Measurements from ENCODE around the gene PDCD10.

Gene PDCD10

GRCh38 chr3:167700046-167700445 is 34.6 kb downstream of the PDCD10 start:
- no peak for DNase-seq (ENCODE audit: low read depth)
- no peak overlapping the region for H3K4me3 ChIP-seq (ENCODE audit: low read depth, low read length)

GRCh38 chr3:167694121-167694520 is 40.6 kb downstream of the PDCD10 start:
- DNase-seq (ENCODE audit: low read depth) = no peak

GRCh38 chr3:167691366-167691765 is 43.3 kb downstream of the PDCD10 start:
- no peak for DNase-seq (ENCODE audit: low read depth)
- H3K4me3 ChIP-seq (ENCODE audit: low read depth, low read length) = no peak overlapping the region

More at GRCh38 chr3:167694121-167694520, 40.6 kb downstream of the PDCD10 start:
- H3K4me3 ChIP-seq (ENCODE audit: low read depth, low read length) = no peak overlapping the region

GRCh38 chr3:167684388-167684993 is 50.2 kb downstream of the PDCD10 start:
- no peak for DNase-seq (ENCODE audit: low read depth)
- H3K4me3 ChIP-seq (ENCODE audit: low read depth, low read length) = no peak overlapping the region

- DNase-seq (ENCODE audit: low read depth) = no peak
- H3K4me3 ChIP-seq (ENCODE audit: low read depth, low read length) = no peak overlapping the region
Observed at GRCh38 chr3:167679526-167679925, 55.2 kb downstream of the PDCD10 start.

GRCh38 chr3:167675848-167676247 is 58.8 kb downstream of the PDCD10 start:
- H3K4me3 ChIP-seq (ENCODE audit: low read depth, low read length) = no peak overlapping the region

GRCh38 chr3:167673221-167673620 is 61.5 kb downstream of the PDCD10 start:
- H3K4me3 ChIP-seq (ENCODE audit: low read depth, low read length) = no peak overlapping the region
- DNase-seq (ENCODE audit: low read depth) = no peak

More at GRCh38 chr3:167675848-167676247, 58.8 kb downstream of the PDCD10 start:
- DNase-seq (ENCODE audit: low read depth) = no peak

GRCh38 chr3:167671878-167672427 is 62.7 kb downstream of the PDCD10 start:
- H3K4me3 ChIP-seq (ENCODE audit: low read depth, low read length) = no peak overlapping the region
- no peak for DNase-seq (ENCODE audit: low read depth)

GRCh38 chr3:167669699-167670098 is 65.0 kb downstream of the PDCD10 start:
- DNase-seq (ENCODE audit: low read depth) = no peak
- H3K4me3 ChIP-seq (ENCODE audit: low read depth, low read length) = no peak overlapping the region

GRCh38 chr3:167668651-167669050 is 66.0 kb downstream of the PDCD10 start:
- no peak for DNase-seq (ENCODE audit: low read depth)
- H3K4me3 ChIP-seq (ENCODE audit: low read depth, low read length) = no peak overlapping the region

- no peak overlapping the region for H3K4me3 ChIP-seq (ENCODE audit: low read depth, low read length)
- DNase-seq (ENCODE audit: low read depth) = no peak
Observed at GRCh38 chr3:167666563-167666962, 68.1 kb downstream of the PDCD10 start.

GRCh38 chr3:167662919-167663400 is 71.7 kb downstream of the PDCD10 start:
- DNase-seq (ENCODE audit: low read depth) = no peak
- H3K4me3 ChIP-seq (ENCODE audit: low read depth, low read length) = no peak overlapping the region

- H3K4me3 ChIP-seq (ENCODE audit: low read depth, low read length) = no peak overlapping the region
- no peak for DNase-seq (ENCODE audit: low read depth)
Observed at GRCh38 chr3:167657684-167658225, 76.9 kb downstream of the PDCD10 start.

GRCh38 chr3:167656821-167657220 is 77.9 kb downstream of the PDCD10 start:
- DNase-seq (ENCODE audit: low read depth) = no peak
- H3K4me3 ChIP-seq (ENCODE audit: low read depth, low read length) = no peak overlapping the region

GRCh38 chr3:167653760-167654159 is 80.9 kb downstream of the PDCD10 start, which contains the start of gene WDR49:
Gene WDR49 (minus strand): TSS chr3:167653942. CDS start chr3:167653425, 517 bp downstream.
- no peak for DNase-seq (ENCODE audit: low read depth)

GRCh38 chr3:167653155-167653554 is 81.5 kb downstream of the PDCD10 start:
- no peak overlapping the region for H3K4me3 ChIP-seq (ENCODE audit: low read depth, low read length)
- DNase-seq (ENCODE audit: low read depth) = no peak

More at GRCh38 chr3:167653760-167654159, 80.9 kb downstream of the PDCD10 start, which contains the start of gene WDR49:
- H3K4me3 ChIP-seq (ENCODE audit: low read depth, low read length) = no peak within 1 kb of the TSS

GRCh38 chr3:167651826-167652225 is 82.9 kb downstream of the PDCD10 start:
- H3K4me3 ChIP-seq (ENCODE audit: low read depth, low read length) = no peak overlapping the region
- no peak for DNase-seq (ENCODE audit: low read depth)

GRCh38 chr3:167650459-167650858 is 84.2 kb downstream of the PDCD10 start:
- DNase-seq (ENCODE audit: low read depth) = no peak
- H3K4me3 ChIP-seq (ENCODE audit: low read depth, low read length) = no peak overlapping the region

- DNase-seq (ENCODE audit: low read depth) = no peak
- H3K4me3 ChIP-seq (ENCODE audit: low read depth, low read length) = no peak overlapping the region
Observed at GRCh38 chr3:167649746-167650145, 84.9 kb downstream of the PDCD10 start.

GRCh38 chr3:167644611-167645010 is 90.1 kb downstream of the PDCD10 start:
- H3K4me3 ChIP-seq (ENCODE audit: low read depth, low read length) = no peak overlapping the region
- no peak for DNase-seq (ENCODE audit: low read depth)
